Right lobe of liver (tissue), 4 donors: ENCODE data around the gene MINDY3.

Experiments
- CTCF ChIP-seq, 4 donors: fragments of 200-600 bp in 3 of 4; fragments of 450-650 bp in 1 of 4; IDR thresholded peaks; one replicate each; pipeline versions ENCODE4 v1.5.1 to v1.8.0; 2016 to 2022; ENCODE audit warnings: antibody characterized with exemption in 4 of 4, mild to moderate bottlenecking in 2 of 4
- POLR2A ChIP-seq: fragments of 450-650 bp; IDR thresholded peaks from one replicate; pipeline ENCODE4 v1.6.1; 2017; ENCODE audit warnings: antibody characterized with exemption, mild to moderate bottlenecking
- donor health status: DM: no; HTN: no; CAD: no.
- donor health status: DM: no; HTN: no; CAD: no.
- donor health status: DM: no; HTN: yes; CAD: no.

- TF ChIP-seq POLR2A (no peak), CTCF (IDR thresholded peaks at IDR 0.05) (no peak)
Measured at GRCh38 chr10:15735763-15736162, 124.5 kb downstream of the MINDY3 start.
